HepG2 (cell line): ENCODE data around the gene PTCRA. TPM values are rescaled to one million over a fixed set of nuclear protein-coding genes. Genes with fewer than 3 reads are reported as not detected.
A peak's percentile ranks its signal among the peaks of the same experiment; 100 is the strongest.

Experiments used
- BORCS8-MEF2B ChIP-seq: sonication (generic); formaldehyde crosslinking; IDR thresholded peaks from 2 replicates; pipeline ENCODE4 v1.8.0; 2022; ENCODE audit warnings: mild to moderate bottlenecking, missing genetic modification reagents
- EZH2 ChIP-seq: conservative IDR thresholded peaks from 2 replicates; pipeline ENCODE4 v1.6.1; 2012; ENCODE audit warnings: mild to moderate bottlenecking, low read depth, low read length, moderate library complexity
- FOXK1 ChIP-seq: sonication (generic); formaldehyde crosslinking; IDR thresholded peaks from 2 replicates; pipeline ENCODE4 v1.4.0; 2020; ENCODE audit warnings: low read depth, missing genetic modification reagents, borderline replicate concordance
- GATAD2A ChIP-seq: IDR thresholded peaks from 2 replicates; pipeline ENCODE4 v1.6.1; 2016
- HES4 ChIP-seq: sonication (generic); formaldehyde crosslinking; IDR thresholded peaks from 2 replicates; pipeline ENCODE4 v1.9.0; 2021; ENCODE audit warnings: mild to moderate bottlenecking, missing genetic modification reagents, borderline replicate concordance
- ISL2 ChIP-seq: sonication (generic); formaldehyde crosslinking; IDR thresholded peaks from 2 replicates; pipeline ENCODE4 v1.5.0; 2020; ENCODE audit warnings: missing genetic modification reagents
- MAFK ChIP-seq, 2 experiments: IDR thresholded peaks in 1 of 2; conservative IDR thresholded peaks in 1 of 2; 2 replicates each; pipeline ENCODE4 v1.6.1; 2011; ENCODE audit warnings: improper control_type of control experiment in 2 of 2, low read length in 2 of 2
- NCOA1 ChIP-seq: sonication (generic); formaldehyde crosslinking; IDR thresholded peaks from 2 replicates; pipeline ENCODE4 v1.9.0; 2021; ENCODE audit warnings: missing genetic modification reagents
- NFKB2 ChIP-seq: sonication (generic); formaldehyde crosslinking; IDR thresholded peaks from 2 replicates; pipeline ENCODE4 v1.4.0; 2020; ENCODE audit warnings: missing genetic modification reagents, borderline replicate concordance
- POGZ ChIP-seq: sonication (generic); formaldehyde crosslinking; IDR thresholded peaks from 2 replicates; pipeline ENCODE4 v1.4.0; 2020; ENCODE audit warnings: mild to moderate bottlenecking, missing genetic modification reagents
- RBFOX2 ChIP-seq: fragments of 200-400 bp; formaldehyde crosslinking; IDR thresholded peaks from 2 replicates; pipeline ENCODE4 v1.6.1; 2017; ENCODE audit warnings: low read depth, mild to moderate bottlenecking, low read length
- RORA ChIP-seq: sonication (generic); formaldehyde crosslinking; IDR thresholded peaks from 2 replicates; pipeline ENCODE4 v1.5.0; 2020; ENCODE audit warnings: mild to moderate bottlenecking, missing genetic modification reagents, moderate library complexity
- SALL2 ChIP-seq: sonication (generic); formaldehyde crosslinking; IDR thresholded peaks from 2 replicates; pipeline ENCODE4 v1.8.1; 2023; ENCODE audit warnings: mild to moderate bottlenecking, missing genetic modification reagents, inconsistent platforms
- TAF15 ChIP-seq: fragments of 200-400 bp; formaldehyde crosslinking; IDR thresholded peaks from one replicate; pipeline ENCODE4 v1.6.1; 2018; ENCODE audit warnings: mild to moderate bottlenecking, low read depth, low read length; ENCODE audit not compliant: poor library complexity, severe bottlenecking
- ZBTB21 ChIP-seq: sonication (generic); formaldehyde crosslinking; IDR thresholded peaks from 2 replicates; pipeline ENCODE4 v1.4.0; 2020; ENCODE audit warnings: missing genetic modification reagents
- ZNF260 ChIP-seq: sonication (generic); formaldehyde crosslinking; IDR thresholded peaks from 2 replicates; pipeline ENCODE4 v1.4.0; 2020; ENCODE audit warnings: missing genetic modification reagents, low read depth, mild to moderate bottlenecking, borderline replicate concordance
- ZNF510 ChIP-seq: sonication (generic); formaldehyde crosslinking; IDR thresholded peaks from 2 replicates; pipeline ENCODE4 v1.4.0; 2020; ENCODE audit warnings: low read depth, mild to moderate bottlenecking, missing genetic modification reagents
- ZNF549 ChIP-seq: sonication (generic); formaldehyde crosslinking; IDR thresholded peaks from 2 replicates; pipeline ENCODE4 v1.5.0; 2020; ENCODE audit warnings: missing genetic modification reagents
- ZNF780A ChIP-seq: sonication (generic); formaldehyde crosslinking; IDR thresholded peaks from 2 replicates; pipeline ENCODE4 v1.8.0; 2022; ENCODE audit warnings: mild to moderate bottlenecking, missing genetic modification reagents, moderate library complexity
- ZSCAN21 ChIP-seq: sonication (generic); formaldehyde crosslinking; IDR thresholded peaks from 2 replicates; pipeline ENCODE4 v1.8.0; 2022; ENCODE audit warnings: mild to moderate bottlenecking, missing genetic modification reagents, moderate library complexity, borderline replicate concordance
- polyA plus RNA-seq, 8 experiments: library from polyadenylated mRNA; depleted of rRNA in 3 of 8; stranded (reverse) in 7 of 8; unstranded in 1 of 8; fragments of >200 nt; fragmentation: Illumina TruSeq in 4 of 8; extraction: Trizol in 4 of 8; gene quantifications; 2 replicates each; pipeline versions ENCODE4 v1.2.1 to v1.2.3, GENCODE V29; 2011 to 2016; ENCODE audit warnings: low read depth in 4 of 8, missing spikeins in 1 of 8, mixed read lengths in 1 of 8; ENCODE audit not compliant: insufficient read depth in 1 of 8
- total RNA-seq, 5 experiments: library from RNA; depleted of rRNA; stranded (reverse); fragments of >200 nt; fragmentation: Illumina TruSeq; extraction: Trizol; gene quantifications; 2 replicates each; pipeline ENCODE4 v1.2.3, GENCODE V29; 2016; ENCODE audit warnings: low read depth in 1 of 5
- TF ChIP-seq, protein P1 (sequence below), 2 experiments: fragments of 450-650 bp in 1 of 2; sonication (generic) in 1 of 2; formaldehyde crosslinking; IDR thresholded peaks; 2 replicates each; pipeline versions ENCODE4 v1.5.0 to v1.8.0; 2020 to 2022; ENCODE audit warnings: mild to moderate bottlenecking in 1 of 2, missing genetic modification reagents in 1 of 2
- TF ChIP-seq, protein P2 (sequence below): sonication (generic); formaldehyde crosslinking; IDR thresholded peaks from 2 replicates; pipeline ENCODE4 v1.5.0; 2020; ENCODE audit warnings: mild to moderate bottlenecking, missing genetic modification reagents
- TF ChIP-seq, protein P3 (sequence below): sonication (generic); formaldehyde crosslinking; IDR thresholded peaks from 2 replicates; pipeline ENCODE4 v1.8.1; 2022; ENCODE audit warnings: mild to moderate bottlenecking, missing genetic modification reagents
- TF ChIP-seq, protein P4 (sequence below): IDR thresholded peaks from 2 replicates; pipeline ENCODE4 v1.6.1; 2016; ENCODE audit warnings: low read depth, control low read depth

The PTCRA gene
- total and polyA plus RNA-seq, 2 of the 13 experiments (the other 11 are each of a cell fraction or from before 2014, with no cell fraction given) = not detected

DNA sequence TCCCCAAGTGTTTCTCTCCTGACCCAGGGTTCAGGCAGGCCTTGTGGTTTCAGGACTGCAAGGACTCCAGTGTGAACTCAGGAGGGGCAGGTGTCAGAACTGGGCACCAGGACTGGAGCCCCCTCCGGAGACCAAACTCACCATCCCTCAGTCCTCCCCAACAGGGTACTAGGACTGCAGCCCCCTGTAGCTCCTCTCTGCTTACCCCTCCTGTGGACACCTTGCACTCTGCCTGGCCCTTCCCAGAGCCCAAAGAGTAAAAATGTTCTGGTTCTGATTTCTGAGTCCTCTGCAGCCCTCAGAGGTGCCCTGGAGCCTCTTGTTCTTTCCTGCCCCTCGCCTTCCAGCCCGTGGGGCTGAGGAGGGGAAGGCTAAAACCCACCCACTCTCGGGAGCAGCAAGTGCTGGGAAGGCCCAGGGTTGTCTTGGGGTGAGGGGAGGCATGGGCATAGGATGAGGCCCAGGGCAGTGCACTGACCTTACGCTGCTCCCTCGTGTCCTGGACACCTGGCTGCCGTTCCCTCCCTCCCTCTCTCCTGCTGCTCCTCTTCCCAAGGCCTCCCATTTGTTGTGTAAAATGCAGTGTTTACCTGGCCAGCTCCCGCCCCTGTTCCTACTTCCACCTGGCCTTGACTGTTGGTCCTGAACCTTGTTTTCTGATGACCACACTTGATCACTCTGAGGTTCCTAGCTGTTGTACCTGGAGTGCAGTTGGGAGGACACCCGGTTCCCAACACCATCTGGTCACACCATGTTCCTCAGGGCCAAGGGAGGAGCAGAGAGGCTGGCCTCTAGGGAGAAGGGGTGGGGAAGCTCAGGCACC, 23.3 kb downstream of the PTCRA start (continued):
- no peak; the same call in 1 of the 2 replicates for TF ChIP-seq HES4
- TF ChIP-seq FOXK1 (CRISPR knock-in tag) = no peak
- no peak for TF ChIP-seq EZH2
- no peak for TF ChIP-seq TAF15
- TF ChIP-seq SALL2 (CRISPR knock-in tag) = no peak
- TF ChIP-seq RORA = no peak
- TF ChIP-seq ZNF260 = no peak
- TF ChIP-seq, protein P1, sequence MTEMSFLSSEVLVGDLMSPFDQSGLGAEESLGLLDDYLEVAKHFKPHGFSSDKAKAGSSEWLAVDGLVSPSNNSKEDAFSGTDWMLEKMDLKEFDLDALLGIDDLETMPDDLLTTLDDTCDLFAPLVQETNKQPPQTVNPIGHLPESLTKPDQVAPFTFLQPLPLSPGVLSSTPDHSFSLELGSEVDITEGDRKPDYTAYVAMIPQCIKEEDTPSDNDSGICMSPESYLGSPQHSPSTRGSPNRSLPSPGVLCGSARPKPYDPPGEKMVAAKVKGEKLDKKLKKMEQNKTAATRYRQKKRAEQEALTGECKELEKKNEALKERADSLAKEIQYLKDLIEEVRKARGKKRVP (CRISPR knock-in tag; IDR thresholded peaks at IDR 0.05) = no peak
- peak; percentile 47; the same call in 1 of the 2 replicates for TF ChIP-seq ZNF780A (CRISPR knock-in tag)
- TF ChIP-seq, protein P2, sequence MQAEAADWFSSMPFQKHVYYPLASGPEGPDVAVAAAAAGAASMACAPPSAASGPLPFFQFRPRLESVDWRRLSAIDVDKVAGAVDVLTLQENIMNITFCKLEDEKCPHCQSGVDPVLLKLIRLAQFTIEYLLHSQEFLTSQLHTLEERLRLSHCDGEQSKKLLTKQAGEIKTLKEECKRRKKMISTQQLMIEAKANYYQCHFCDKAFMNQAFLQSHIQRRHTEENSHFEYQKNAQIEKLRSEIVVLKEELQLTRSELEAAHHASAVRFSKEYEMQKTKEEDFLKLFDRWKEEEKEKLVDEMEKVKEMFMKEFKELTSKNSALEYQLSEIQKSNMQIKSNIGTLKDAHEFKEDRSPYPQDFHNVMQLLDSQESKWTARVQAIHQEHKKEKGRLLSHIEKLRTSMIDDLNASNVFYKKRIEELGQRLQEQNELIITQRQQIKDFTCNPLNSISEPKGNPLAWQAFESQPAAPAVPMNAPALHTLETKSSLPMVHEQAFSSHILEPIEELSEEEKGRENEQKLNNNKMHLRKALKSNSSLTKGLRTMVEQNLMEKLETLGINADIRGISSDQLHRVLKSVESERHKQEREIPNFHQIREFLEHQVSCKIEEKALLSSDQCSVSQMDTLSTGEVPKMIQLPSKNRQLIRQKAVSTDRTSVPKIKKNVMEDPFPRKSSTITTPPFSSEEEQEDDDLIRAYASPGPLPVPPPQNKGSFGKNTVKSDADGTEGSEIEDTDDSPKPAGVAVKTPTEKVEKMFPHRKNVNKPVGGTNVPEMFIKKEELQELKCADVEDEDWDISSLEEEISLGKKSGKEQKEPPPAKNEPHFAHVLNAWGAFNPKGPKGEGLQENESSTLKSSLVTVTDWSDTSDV (CRISPR knock-in tag) = no peak
- TF ChIP-seq BORCS8-MEF2B (CRISPR knock-in tag) = peak; percentile 96
- TF ChIP-seq, protein P3, sequence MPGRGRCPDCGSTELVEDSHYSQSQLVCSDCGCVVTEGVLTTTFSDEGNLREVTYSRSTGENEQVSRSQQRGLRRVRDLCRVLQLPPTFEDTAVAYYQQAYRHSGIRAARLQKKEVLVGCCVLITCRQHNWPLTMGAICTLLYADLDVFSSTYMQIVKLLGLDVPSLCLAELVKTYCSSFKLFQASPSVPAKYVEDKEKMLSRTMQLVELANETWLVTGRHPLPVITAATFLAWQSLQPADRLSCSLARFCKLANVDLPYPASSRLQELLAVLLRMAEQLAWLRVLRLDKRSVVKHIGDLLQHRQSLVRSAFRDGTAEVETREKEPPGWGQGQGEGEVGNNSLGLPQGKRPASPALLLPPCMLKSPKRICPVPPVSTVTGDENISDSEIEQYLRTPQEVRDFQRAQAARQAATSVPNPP (CRISPR knock-in tag) = peak; percentile 96
- TF ChIP-seq NCOA1 (CRISPR knock-in tag) = peak; percentile 84; the same call in 1 of the 2 replicates
- TF ChIP-seq, protein P4, sequence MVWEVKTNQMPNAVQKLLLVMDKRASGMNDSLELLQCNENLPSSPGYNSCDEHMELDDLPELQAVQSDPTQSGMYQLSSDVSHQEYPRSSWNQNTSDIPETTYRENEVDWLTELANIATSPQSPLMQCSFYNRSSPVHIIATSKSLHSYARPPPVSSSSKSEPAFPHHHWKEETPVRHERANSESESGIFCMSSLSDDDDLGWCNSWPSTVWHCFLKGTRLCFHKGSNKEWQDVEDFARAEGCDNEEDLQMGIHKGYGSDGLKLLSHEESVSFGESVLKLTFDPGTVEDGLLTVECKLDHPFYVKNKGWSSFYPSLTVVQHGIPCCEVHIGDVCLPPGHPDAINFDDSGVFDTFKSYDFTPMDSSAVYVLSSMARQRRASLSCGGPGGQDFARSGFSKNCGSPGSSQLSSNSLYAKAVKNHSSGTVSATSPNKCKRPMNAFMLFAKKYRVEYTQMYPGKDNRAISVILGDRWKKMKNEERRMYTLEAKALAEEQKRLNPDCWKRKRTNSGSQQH (CRISPR knock-in tag) = no peak
- no peak for TF ChIP-seq MAFK (conservative IDR thresholded peaks at IDR 0.05 in 1 of 2, IDR thresholded peaks at IDR 0.05 in 1 of 2; ENCODE audit: low read length in 2 of 2)
- peak; percentile 97 for TF ChIP-seq ZNF510 (CRISPR knock-in tag)
- peak; percentile 41; the same call in 1 of the 2 replicates for TF ChIP-seq NFKB2 (CRISPR knock-in tag)
- TF ChIP-seq POGZ = no peak; the same call in 1 of the 2 replicates
- peak; percentile 94 for TF ChIP-seq GATAD2A (CRISPR knock-in tag)
- TF ChIP-seq ZSCAN21 (CRISPR knock-in tag) = peak; percentile 91; the same call in 1 of the 2 replicates
- TF ChIP-seq ZNF549 = no peak
- TF ChIP-seq ISL2 = no peak
- TF ChIP-seq RBFOX2 = no peak
- TF ChIP-seq ZBTB21 (CRISPR knock-in tag) = no peak; the same call in 1 of the 2 replicates
